Esophagus squamous epithelium (tissue), 5 donors: ENCODE measurements around the gene CCBE1. TPM values are rescaled to one million over a fixed set of nuclear protein-coding genes. Genes with fewer than 3 reads are reported as not detected.

Experiments
- DNase-seq: peaks from one replicate; lab custom pipeline; 2025; lab: John Stamatoyannopoulos, UW
- H3K27ac ChIP-seq, 4 donors: fragments of 200-600 bp; sonication (generic); one replicate each; pipeline ENCODE4 v1.5.1; 2016 to 2019; ENCODE audit warnings: mild to moderate bottlenecking in 1 of 4
- H3K27me3 ChIP-seq, 4 donors: fragments of 200-600 bp; sonication (generic); 1 replicate in 3 of 4; 2 replicates in 1 of 4; pipeline versions ENCODE4 v1.5.1 to v1.6.0; 2017 to 2021; ENCODE audit warnings: antibody characterized with exemption in 1 of 4
- H3K36me3 ChIP-seq, 3 donors: fragments of 200-600 bp; sonication (generic); one replicate each; pipeline ENCODE4 v1.5.1; 2016 to 2019
- H3K4me1 ChIP-seq, 3 donors: fragments of 200-600 bp; sonication (generic); one replicate each; pipeline ENCODE4 v1.5.1; 2017 to 2019
- H3K4me3 ChIP-seq, 4 donors: fragments of 200-600 bp; sonication (generic); 1 replicate in 3 of 4; 2 replicates in 1 of 4; pipeline ENCODE4 v1.5.1; 2016 to 2019; ENCODE audit warnings: mild to moderate bottlenecking in 2 of 4, moderate library complexity in 1 of 4
- H3K9me3 ChIP-seq, 3 donors: fragments of 200-600 bp; sonication (generic); one replicate each; pipeline ENCODE4 v1.5.1; 2016 to 2019
- POLR2A ChIP-seq, 4 donors: fragments of 450-650 bp; IDR thresholded peaks; one replicate each; pipeline ENCODE4 v1.6.1; 2017; ENCODE audit warnings: antibody characterized with exemption in 4 of 4, mild to moderate bottlenecking in 4 of 4, moderate library complexity in 3 of 4
- WGBS, 2 donors: methylation state at CpG; one replicate each; pipeline ENCODE4 v1.1.5; 2018; 5-methylcytosine and 5-hydroxymethylcytosine counted together
- intact Hi-C: fragments of 100-400 bp; cut with DNase I; formaldehyde crosslinking; loops from one replicate; pipeline ENCODE4 v1.15.0; 2022
- total RNA-seq, 4 donors: library from RNA; depleted of rRNA; stranded (reverse); fragments of >200 nt; gene quantifications; one replicate each; pipeline ENCODE4 v1.1.0, GENCODE V29; 2016
- TF ChIP-seq, protein P1 (sequence below), 6 experiments: fragments of 450-650 bp in 4 of 6; fragments of 200-600 bp in 2 of 6; sonication (generic) in 2 of 6; IDR thresholded peaks; one replicate each; pipeline ENCODE4 v1.5.1; 2016 to 2019; ENCODE audit warnings: antibody characterized with exemption in 6 of 6, mild to moderate bottlenecking in 4 of 6, moderate library complexity in 4 of 6
- donor health status: DM: yes; HTN: yes; CAD: no.

Gene CCBE1
- total RNA-seq, 4 donors from 2014 or later: 0.34 to 4.6 (median 1.3) TPM

DNA sequence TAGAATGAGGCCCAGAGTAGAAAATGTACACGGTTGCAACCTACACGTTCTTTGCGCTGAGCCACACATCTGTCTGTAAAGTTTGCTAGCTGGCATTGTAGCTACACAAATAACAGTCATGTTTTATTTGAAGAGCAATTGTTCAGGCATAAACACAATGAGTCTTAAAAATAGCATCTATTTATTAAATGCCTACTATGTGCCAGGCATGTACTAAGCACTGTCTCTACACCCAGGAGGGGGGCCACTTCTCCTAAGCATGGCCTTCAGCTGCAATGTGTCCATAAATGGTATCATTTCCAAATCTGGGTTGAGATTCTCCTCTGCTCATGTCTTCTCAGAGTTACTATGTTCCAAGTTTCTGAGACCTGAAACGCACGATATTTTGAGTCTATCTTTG lies 182.1 kb downstream of the CCBE1 start:
- 74 to 76% methylated on average over 5 of the region's 5 CpGs for WGBS, 2 donors
- peak overlapping the region in 1 of 4 donors; percentile 2 for H3K27ac ChIP-seq
- no peaks in the 10 kb centered on the region for H3K36me3 ChIP-seq
- no peak for TF ChIP-seq POLR2A (IDR thresholded peaks at IDR 0.05)
- no peak overlapping the region for H3K4me3 ChIP-seq
- no peak for DNase-seq
- peaks cover 0 to 4% (median 0%) of the 10 kb centered on the region in 3 donors for H3K9me3 ChIP-seq
- intact Hi-C loops: no loop called here
- peaks cover 0 to 7% (median 0%) of the 10 kb centered on the region in 4 donors for H3K27me3 ChIP-seq
- peaks cover 0 to 64% (median 23%) of the 10 kb centered on the region in 3 donors for H3K4me1 ChIP-seq

DNA sequence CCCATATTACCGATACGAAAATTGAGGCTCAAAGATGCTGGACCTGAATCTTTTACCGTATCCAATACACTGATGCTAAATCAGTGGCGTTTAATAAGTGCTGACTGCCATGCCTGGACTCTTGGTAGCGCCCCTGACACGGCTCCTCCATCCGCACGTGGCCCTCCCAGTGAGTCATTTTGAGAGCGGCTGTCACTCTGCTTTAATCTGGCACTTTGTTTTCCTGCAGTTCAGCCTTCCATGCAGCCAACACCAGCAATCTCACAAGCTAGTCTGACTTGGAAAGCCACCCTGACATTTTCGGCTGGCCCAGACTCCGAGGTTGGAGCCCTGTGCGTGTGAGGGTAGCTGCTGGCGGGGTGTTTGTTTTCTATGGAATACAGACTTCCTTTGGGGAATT lies 183.0 kb downstream of the CCBE1 start:
- Histone ChIP-seq H3K27me3 (peaks cover 0 to 7% (median 0%) of the 10 kb centered on the region in 4 donors), H3K9me3 (no peaks in the 10 kb centered on the region), H3K4me1 (peaks cover 0 to 74% (median 23%) of the 10 kb centered on the region in 3 donors), H3K27ac (peak overlapping the region in 1 of 4 donors; percentile 2), H3K36me3 (no peaks in the 10 kb centered on the region), H3K4me3 (no peak overlapping the region)
- intact Hi-C loops: no loop called here
- DNase-seq: no peak
- 35 to 41% methylated on average over 7 to 13 of the region's 13 CpGs for WGBS, 2 donors
- no peak for TF ChIP-seq POLR2A (IDR thresholded peaks at IDR 0.05)
- TF ChIP-seq, protein P1, sequence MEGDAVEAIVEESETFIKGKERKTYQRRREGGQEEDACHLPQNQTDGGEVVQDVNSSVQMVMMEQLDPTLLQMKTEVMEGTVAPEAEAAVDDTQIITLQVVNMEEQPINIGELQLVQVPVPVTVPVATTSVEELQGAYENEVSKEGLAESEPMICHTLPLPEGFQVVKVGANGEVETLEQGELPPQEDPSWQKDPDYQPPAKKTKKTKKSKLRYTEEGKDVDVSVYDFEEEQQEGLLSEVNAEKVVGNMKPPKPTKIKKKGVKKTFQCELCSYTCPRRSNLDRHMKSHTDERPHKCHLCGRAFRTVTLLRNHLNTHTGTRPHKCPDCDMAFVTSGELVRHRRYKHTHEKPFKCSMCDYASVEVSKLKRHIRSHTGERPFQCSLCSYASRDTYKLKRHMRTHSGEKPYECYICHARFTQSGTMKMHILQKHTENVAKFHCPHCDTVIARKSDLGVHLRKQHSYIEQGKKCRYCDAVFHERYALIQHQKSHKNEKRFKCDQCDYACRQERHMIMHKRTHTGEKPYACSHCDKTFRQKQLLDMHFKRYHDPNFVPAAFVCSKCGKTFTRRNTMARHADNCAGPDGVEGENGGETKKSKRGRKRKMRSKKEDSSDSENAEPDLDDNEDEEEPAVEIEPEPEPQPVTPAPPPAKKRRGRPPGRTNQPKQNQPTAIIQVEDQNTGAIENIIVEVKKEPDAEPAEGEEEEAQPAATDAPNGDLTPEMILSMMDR (IDR thresholded peaks at IDR 0.05): no peak

DNA sequence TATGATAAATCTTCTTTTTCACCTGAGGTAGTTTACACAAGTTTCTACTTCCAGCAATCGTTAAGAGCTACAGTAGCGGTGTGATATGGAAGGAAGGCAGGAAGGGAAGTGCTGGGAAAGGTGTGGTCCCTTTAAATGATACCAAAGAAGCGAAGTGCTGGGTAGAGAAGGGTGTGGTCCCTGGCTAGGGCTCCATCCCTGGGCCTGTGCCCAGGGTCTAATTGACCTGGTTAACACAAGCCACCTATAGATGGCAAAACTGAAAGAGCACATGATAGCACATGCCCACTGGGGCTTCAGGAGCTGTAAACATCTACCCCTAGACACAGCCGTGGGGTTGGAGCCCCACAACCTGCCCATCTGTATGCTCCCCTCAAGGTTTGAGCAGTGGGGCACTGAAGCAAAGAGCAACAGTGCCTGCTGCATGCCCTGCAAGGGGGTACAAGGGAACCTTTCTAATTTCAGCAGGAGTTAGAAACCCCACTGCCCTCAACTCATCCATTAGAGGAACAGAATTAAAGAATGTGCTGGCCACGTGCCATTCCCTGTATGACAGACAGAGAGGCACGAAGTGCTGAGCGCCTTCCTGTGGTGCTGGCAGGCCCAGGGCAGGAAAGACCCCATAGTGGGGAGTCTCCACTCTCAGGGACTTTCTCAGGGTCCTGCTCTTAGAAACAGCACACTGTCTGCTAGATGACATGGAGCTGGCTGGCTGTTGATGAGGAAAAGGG lies 185.0 kb downstream of the CCBE1 start:
- 23 to 24% methylated on average over 5 to 7 of the region's 7 CpGs for whole genome bisulfite sequencing, 2 donors
- TF ChIP-seq, protein P1 (IDR thresholded peaks at IDR 0.05): no peak
- no peak for TF ChIP-seq POLR2A (IDR thresholded peaks at IDR 0.05)
- peaks cover 0 to 7% (median 0%) of the 10 kb centered on the region in 4 donors for H3K27me3 ChIP-seq
- H3K4me1 ChIP-seq: peaks cover 0 to 87% (median 26%) of the 10 kb centered on the region in 3 donors
- no peaks in the 10 kb centered on the region for H3K9me3 ChIP-seq
- no peak for DNase-seq
- no peak overlapping the region for H3K4me3 ChIP-seq
- H3K36me3 ChIP-seq: no peaks in the 10 kb centered on the region
- no peak overlapping the region for H3K27ac ChIP-seq
- intact Hi-C loops: no loop called here

DNA sequence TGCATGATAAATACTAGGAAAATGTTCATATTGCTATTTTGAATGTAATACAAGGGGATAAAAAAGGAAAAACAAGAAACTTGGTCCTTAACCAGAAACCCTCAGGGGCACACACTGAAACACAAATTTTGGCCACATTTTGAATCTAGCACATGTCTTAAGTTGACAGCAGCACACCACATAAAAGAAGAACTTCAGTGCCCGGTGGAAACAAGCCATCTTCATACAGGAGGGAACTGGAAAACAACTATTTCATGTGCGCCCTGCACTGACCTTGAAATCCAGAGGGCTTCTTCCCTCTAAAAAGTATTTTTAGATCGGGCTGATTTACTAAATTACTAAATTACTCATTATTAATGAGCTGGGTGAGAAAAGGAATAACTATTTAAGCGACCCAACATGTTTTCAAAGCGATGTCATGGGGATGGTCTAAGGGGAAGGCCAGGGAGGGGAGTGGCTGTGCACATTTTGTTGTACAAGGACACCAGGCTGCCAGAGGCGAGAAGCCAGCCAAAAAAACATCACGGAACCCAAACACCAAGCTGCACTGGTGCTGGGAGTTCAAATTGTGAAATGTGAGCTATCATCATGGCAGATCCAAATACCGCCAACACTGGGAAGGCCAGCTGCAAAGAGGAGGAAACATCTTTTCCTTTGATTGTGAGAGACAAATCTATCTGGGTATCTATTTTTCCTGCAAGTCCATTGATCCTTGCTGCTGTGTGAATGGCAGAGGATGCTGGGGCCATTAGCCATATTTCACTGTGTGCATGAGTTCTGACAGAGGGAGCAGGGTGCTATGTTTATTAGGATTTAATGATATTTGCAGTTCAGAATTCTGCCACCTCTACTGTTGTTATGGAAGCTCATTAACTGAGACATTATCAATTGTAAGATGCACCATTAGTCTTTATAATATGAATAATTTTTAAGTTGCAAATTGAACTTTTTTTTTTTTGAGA lies 187.5 kb downstream of the CCBE1 start:
- Histone ChIP-seq H3K27ac (peak overlapping the region in 1 of 4 donors; percentile 38), H3K4me3 (no peak overlapping the region), H3K36me3 (no peaks in the 10 kb centered on the region), H3K9me3 (no peaks in the 10 kb centered on the region), H3K4me1 (peaks cover 0 to 65% (median 15%) of the 10 kb centered on the region in 3 donors), H3K27me3 (peaks cover 0 to 16% (median 0%) of the 10 kb centered on the region in 4 donors)
- intact Hi-C loops: no loop called here
- TF ChIP-seq POLR2A (IDR thresholded peaks at IDR 0.05): no peak
- TF ChIP-seq, protein P1 (IDR thresholded peaks at IDR 0.05): no peak
- no peak for DNase-seq
- WGBS, 2 donors: 41 to 48% methylated on average over 8 of the region's 8 CpGs

DNA sequence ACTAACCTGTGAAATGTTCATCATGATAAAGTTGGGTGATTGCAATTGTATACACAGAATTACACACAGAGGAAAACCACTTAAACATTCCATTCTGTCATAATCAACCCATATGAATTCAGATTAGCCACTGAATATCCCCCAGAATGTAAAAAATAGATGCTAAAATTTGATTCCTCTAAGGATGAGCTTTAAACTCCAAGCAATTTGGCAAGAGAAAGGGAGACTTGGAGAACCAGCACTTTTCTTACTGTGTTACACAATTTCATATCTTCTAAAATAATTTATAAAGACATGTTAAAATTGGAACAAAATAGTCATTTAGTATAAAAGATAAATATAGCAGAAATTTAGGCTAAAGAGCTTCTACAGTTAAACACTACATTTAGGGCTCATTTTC lies 191.9 kb downstream of the CCBE1 start:
- no peak overlapping the region for H3K27ac ChIP-seq
- peaks cover 0 to 53% (median 19%) of the 10 kb centered on the region in 3 donors for H3K4me1 ChIP-seq
- H3K27me3 ChIP-seq: peaks cover 0 to 9% (median 0%) of the 10 kb centered on the region in 4 donors
- no peak for DNase-seq
- no peaks in the 10 kb centered on the region for H3K9me3 ChIP-seq
- H3K4me3 ChIP-seq: no peak overlapping the region
- intact Hi-C loops: no loop called here
- H3K36me3 ChIP-seq: no peaks in the 10 kb centered on the region
- TF ChIP-seq POLR2A (IDR thresholded peaks at IDR 0.05): no peak
- TF ChIP-seq, protein P1 (IDR thresholded peaks at IDR 0.05): no peak
